ENCODE measurements around the gene ASCC3.

Gene ASCC3

DNA sequence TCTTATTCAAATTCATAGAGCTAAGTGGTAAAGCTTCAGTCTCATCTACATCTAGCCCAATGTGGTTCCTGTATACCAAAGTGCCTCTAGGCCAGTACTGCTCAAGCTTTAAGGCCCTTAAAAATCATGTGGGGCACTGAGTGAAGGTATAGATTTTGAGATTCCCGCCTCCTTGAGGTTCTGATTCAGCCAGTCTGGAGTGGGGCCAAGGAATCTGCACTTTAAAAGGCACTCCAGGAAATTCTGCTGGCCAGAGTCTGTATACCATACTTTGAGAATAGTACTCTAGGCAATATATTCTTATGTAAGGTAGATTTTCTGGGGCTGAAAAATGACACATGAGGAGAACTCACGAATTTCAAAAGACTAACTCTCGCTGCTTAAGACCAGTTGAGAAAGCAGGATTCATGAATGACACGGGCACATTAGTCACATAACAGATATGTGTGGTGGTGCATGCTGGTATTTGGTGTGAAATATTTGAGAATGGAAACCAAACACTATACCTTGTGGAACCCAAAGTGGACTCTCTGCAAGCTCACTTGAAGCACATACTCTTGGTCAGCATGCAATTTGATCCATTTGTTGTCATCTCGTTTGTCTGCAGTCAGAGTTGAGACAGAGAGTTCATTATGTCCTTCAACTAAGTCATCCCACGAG, 368.8 kb downstream of the ASCC3 start:
- in situ Hi-C loops (cut with MboI; ENCODE audit: low sequenced_read_pairs), result no loop called here

DNA sequence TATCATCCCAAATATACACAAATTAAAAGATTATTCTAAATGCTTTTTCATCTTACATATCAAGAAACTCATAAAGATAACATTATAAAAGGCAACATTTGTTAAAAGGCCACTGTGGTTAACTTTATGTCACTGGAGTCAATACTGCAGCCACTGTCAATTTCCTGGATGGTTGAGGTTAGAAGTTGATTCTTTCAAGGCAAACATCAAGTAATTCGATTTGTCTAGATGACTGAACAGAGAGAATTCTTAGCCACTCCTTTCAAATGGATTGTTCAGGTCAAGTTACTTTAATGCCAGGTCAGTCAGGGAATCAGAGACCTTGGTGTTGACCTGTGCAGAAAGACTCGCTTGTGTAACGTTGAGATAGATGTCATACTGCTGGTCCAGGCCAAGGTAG, 372.0 kb downstream of the ASCC3 start:
- in situ Hi-C loops (cut with MboI; ENCODE audit: low sequenced_read_pairs), result no loop called here

DNA sequence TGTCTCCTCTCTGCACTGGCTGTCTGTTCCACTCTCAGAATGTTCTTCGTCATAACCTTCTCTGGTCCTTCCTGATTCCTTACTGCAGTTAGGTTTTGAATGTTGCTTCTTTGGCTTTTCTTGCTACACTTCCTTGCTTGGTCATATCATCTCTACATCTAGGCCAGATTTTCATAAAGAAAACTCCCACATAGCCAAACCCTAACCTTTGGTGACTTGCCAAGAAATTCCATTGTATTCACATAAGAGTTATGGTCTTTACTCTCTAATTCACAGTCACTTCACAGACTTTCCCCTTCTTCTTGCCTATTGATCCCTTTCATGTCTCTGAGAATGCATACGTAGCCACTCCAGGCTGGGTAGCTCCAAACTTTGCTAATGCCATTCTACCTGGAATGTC, 374.5 kb downstream of the ASCC3 start:
- in situ Hi-C loops (cut with MboI; ENCODE audit: low sequenced_read_pairs), result no loop called here

DNA sequence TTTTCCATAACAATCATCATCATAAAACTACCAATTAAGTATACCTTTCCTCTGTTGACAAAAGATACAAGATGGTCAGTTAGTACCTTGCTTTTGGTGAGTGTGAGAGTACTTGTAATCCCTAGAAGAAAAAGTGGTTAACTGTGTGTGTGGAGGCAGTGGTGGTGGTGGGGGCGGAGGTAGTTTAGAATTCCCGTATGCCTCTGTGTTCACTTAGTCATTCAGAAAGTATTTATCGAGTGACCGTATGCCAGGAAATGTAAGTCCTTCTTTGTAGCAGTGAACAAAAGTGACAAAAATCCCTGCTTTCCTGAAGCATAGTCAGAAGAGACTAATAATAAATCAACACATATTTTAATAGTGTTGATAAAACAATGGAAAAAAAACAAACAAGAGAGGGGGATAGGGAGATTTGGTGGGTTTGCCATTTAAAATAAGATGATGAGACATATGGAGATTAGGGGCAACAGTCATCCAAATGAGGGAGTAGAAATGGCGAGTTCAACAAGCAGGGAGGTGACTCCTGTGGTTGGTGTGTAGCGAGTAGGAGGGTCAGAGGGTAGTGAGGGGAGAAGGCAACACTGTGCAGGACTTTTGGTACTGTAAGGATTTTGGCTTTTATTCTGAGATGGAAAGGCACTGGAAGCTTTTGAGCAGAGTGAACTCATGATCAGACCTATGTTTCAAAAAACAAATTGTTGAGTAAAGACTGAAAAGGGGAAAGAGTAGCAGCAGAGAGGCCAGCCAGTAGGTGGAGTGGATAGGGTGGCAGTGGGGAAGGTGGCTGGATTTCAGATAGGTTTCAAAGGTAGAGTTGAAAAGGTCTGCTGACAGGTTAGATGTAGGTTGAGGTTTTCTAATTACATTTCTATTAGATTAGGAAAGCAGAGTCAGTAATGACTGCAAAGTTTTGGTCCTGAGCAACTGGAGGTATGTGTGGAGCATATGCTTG, 376.1 kb downstream of the ASCC3 start:
- in situ Hi-C loops (cut with MboI; ENCODE audit: low sequenced_read_pairs), result no loop called here

DNA sequence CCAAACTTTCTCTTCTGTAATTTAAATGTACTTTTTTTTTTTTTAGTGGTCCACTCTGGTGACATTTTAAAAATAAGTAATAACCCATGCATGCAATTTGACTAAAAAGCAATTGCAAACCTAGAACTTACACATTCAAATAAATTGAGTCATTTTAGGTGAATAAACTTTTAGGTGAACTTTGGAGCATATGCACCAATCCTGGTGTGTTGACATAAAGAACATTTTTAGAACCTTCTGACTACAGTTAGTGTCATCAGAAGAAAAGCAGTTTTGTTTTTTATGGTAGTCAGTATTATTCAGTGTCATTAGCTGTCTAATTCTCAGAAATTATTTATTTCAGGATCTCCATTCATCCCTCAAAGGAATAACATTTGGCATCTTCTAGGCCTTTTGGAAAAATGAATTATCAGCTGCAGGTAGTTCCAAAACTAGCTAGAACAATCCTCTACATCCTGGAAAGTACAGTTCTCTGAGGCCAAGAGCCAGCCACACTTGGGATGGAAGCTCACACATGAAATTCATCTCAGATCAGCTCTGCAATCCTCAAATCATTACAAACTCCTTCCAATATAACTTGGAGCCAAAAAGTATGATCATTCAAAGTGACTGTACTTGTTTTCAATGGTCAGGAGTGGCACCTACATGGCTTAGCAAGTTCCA, 378.0 kb downstream of the ASCC3 start:
- in situ Hi-C loops (cut with MboI; ENCODE audit: low sequenced_read_pairs), result no loop called here

DNA sequence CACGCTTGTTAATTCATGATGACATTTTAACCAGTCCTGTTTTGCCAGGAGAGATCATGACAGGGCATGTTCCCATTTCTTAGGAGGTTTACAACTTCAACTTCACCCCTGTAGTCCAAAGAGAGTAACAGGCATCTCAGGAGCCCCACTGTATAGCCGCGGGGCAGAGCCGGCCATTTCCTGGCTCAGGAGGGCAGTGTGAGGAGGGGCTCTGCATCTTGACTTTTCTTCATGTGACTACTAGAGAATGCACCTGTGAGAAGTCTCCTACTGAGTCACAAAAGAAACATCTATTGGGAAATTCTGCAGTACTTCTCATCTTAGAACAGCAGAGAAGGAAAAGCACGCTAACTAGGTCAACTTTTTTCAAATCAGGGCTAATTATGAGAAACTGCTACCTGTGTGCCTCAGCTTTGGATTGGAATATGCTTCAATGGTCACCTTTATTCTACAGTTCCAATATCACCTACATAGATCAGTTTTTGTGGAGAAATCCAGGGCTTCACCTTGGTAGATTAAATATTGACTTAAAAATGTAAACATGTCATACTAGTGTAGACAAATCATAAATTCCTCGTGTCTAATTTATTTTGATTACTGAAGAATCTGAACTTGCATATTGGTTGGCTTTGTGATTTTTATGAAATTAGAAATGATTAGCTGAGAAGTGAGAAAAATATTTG, 387.8 kb downstream of the ASCC3 start:
- in situ Hi-C loops (cut with MboI; ENCODE audit: low sequenced_read_pairs), result no loop called here

DNA sequence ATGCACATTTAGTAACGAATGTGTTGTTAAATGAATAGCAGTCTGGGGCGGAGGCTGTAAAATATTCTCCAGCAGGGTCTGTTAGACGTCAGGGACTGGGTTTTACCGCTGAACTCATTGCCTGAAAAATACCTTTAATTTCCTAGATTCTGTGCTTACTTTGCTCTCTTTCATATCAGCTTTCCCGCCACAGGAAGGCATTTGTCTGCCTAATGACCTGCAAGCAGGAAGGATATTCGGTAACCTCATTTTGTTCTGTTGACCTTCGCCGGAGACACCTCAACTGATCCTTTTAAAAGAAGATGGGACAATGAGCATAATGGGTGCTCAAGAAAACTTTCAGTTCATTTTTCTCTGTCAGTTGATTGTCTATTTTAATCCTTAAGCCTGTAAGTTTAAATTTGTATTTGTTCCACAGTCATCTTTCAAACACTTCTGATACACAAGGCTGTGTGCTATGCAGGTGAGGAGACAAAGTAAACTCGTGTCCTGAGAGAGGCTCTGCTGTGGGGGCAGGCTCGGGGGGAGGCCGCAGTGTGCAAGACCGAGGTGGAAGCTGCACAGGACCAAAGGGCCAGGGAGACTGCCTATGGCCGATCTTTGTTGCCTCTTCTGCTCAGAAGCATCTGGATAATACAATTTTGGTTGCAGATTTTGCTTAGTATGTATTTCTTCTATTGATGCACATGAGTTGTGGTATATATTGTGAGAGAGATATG, 389.0 kb downstream of the ASCC3 start:
- in situ Hi-C loops (cut with MboI; ENCODE audit: low sequenced_read_pairs), result no loop called here

DNA sequence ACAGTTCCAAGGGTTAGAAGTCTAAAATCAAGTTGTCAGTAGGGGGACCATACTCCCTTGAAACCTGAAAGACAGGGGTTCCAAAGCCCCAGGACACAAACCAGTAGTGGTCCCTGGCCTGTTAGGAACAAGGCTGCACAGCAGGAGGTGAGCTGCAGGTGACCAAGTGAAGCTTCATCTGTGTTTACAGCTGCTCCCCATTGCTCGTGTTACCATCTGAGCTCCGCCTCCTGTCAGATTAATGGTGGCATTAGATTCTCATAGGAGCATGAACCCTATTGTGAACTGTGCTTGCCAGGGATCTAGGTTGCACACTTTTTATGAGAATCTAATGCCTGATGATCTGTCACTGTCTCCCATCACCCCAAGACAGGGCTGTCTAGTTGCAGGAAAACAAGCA, 391.1 kb downstream of the ASCC3 start:
- in situ Hi-C loops (cut with MboI; ENCODE audit: low sequenced_read_pairs), result no loop called here

DNA sequence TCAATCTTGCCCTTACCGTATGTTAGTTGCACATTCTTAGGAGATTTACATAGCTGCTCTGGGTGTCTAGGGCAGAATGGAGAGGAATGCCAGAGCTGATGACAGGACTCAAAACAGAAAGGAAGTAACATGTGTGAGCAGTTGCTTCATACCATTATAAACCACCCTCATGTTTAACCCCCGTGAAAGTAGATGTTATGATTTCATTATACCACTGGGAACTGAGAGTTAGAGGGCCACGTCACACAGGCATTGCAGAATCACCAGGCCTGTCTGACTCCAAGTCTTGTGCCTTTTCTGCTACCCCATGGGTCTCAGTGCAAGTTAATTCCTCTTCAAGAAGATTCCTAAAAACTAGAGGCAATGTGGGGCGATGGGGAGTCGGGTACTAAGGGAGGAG, 392.9 kb downstream of the ASCC3 start:
- in situ Hi-C loops (cut with MboI; ENCODE audit: low sequenced_read_pairs), result no loop called here

DNA sequence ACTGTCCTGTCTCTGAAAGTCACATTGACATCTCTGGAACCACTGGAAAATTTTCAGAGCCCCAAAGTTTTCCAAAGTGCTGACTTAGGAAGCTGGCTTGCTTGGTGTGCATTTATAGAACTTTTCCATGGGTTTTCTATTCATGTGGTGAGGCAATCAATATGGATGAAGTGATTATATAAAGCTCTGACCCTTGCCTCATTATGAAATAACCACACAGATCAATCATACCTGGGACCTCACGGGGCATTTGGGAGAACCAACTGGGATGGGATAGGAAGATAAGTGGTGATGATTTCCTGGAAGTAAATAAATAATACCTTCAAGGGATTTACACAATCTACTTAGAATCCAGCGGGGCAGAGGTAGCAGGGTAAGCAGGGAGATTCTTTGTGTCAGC, 393.5 kb downstream of the ASCC3 start:
- in situ Hi-C loops (cut with MboI; ENCODE audit: low sequenced_read_pairs), result no loop called here

DNA sequence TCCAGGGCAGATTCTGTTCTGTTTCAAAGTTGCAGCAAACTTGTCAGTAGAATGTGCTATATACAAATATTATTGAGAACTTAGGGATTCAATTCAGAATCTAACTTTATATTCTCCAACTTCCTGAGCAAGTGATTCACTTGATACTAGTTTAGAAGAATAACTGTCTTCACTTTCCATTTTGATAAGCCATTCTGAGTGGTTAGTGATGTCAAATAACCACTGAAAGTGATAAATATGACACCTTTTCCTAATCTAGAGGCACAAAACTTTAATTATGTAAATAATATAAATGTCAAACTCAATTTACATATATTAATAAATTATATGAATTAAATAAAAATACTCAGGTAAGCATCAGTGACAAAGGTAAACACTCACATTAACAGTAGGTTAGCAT, 395.9 kb downstream of the ASCC3 start:
- in situ Hi-C loops (cut with MboI; ENCODE audit: low sequenced_read_pairs), result no loop called here

DNA sequence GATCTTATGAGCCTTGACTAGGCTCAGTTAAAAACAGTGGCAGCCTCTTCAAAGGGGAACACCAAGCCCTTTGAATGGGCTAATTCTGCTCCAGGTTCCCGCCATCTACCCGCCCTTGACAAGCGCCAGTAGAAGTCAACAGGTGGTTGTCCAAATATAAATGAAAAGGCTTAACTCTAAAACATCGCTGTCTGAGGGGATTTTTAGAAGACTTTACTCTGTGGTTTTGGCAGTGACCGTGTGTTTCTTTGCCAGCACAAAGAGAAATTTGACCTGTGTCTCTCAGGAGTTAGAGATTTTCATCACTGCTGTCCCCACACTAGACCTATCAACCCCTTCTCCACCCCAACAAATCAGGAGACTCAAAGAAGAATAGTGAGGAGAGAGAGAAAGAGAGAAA, 396.7 kb downstream of the ASCC3 start:
- in situ Hi-C loops (cut with MboI; ENCODE audit: low sequenced_read_pairs), result no loop called here

DNA sequence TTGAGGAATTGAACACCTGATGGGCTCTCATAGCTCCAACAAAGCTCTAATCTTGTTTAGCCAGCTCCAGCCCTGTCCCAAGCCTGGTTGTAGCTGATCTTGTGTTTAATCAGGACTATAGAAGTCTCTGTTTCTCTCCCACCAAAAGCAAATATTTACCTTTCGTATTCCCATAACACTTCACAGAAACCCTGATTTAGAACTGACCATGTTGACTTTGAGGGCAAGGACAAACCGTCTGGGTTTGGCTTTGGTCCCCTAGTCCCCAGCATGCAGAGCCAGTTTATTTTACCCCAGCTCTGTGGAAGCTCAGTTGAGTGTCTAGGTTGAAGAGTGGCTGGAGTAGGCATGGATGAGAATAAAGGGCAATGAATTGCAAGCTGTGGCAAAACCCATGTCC, 398.4 kb downstream of the ASCC3 start:
- in situ Hi-C loops (cut with MboI; ENCODE audit: low sequenced_read_pairs), result no loop called here

DNA sequence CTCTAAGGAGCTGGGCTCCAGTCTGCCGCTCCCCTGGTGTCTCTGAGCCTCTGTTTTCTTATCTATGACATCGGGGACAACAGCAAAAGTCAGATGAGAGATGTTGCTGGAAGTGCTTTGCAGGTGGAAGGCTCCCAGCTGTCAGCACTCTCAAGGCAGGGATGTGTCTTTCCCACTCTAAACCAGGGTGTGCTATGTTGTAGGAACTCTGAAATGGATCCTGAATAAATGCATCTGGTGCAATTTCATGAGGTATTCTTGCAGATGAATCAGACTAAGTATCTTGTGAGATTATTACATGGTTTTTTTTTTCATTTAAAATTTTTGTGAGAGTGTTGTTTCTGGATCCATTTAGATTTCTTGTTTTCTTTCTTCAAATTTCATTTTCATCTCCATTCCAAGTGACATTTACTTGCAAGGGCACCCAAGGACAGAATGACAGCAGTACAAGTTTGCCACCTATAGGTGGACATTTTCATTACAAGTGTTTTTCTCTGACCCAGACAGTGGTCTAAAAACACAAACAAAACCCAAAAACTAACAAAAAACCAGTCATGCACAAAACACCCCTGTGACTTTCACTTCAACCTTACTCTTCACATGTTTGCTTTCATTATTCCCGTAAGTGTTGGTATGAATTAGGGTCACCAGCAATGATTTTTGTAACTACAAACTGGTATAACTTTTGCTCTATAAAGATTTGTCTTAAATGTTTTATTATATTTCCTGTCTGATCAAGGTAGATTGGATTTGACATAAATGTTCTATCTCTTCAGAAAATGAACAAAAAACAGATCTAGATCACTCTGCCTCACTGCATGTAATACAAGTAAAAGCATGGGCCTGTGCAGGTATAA, 401.7 kb downstream of the ASCC3 start:
- in situ Hi-C loops (cut with MboI; ENCODE audit: low sequenced_read_pairs), result no loop called here

DNA sequence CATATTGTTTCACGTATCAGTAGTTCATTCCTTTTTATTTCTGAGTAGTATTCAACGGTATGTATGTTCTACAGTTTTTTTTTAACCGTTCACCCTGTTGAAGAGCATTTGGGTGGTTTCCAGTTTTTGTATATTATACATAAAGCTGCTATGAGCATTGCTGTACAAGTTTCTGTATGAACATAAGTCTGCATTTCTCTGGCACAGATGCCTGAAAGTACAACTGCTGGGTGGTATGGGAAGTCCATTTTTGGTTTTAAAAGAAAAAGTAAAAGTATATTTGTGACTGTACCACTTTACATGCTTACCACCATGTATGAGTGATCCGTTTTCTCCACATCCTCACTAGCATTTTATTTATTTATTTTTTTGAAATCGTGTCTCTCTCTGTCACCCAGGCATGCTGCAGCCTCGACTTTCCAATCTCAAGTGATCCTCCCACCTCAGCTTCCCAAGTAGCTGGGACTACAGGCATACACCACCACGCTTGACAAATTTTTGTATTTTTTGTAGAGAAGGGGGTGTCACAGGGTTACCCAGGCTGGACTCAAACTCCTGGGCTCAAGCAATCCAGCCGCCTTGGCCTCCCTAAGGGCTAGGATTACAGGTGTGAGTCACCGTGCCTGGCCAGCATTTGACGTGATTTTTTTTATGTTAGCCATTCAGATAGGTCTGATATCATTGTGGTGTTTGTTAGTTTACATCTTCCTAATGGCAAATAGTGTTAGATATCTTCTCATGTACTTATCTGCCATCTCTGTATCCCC, 405.4 kb downstream of the ASCC3 start:
- in situ Hi-C loops (cut with MboI; ENCODE audit: low sequenced_read_pairs), result no loop called here

DNA sequence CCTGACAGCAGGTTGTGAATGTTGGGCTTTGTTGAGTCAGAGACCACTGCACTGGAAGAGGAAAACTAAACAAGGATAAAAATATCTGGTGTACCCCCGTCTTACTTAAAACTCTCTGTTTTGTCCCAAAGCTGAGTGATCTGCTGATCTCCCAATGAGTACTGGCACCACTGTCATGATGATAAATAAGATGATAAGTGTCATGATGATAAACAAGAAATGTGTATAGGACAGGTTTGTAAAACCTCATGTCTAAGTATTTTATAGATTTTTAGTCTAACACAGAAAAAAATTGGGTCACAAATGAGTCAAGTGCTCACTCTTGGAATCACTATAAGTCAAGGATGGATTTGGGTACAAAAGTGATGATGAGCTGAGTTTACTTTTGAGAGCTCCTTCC, 407.9 kb downstream of the ASCC3 start:
- in situ Hi-C loops (cut with MboI; ENCODE audit: low sequenced_read_pairs), result no loop called here

DNA sequence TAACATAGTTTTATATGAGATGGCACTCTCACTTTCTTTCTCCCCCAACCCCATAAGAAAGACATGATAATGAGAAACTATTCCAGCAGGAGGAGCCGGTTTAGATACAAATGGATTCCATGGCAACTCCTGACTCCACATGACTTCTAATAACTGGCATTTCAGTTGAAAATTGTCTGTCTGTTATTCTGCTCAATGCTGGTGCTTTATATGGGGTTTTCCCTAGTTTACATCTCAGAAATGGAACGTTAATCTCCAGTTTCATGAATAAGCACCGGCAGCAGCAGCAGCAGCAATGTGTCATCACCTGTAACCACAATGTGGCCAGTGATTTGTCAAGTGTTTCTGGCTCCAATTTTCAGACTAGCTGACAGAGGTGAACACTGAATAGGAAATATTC, 408.5 kb downstream of the ASCC3 start:
- in situ Hi-C loops (cut with MboI; ENCODE audit: low sequenced_read_pairs), result no loop called here

DNA sequence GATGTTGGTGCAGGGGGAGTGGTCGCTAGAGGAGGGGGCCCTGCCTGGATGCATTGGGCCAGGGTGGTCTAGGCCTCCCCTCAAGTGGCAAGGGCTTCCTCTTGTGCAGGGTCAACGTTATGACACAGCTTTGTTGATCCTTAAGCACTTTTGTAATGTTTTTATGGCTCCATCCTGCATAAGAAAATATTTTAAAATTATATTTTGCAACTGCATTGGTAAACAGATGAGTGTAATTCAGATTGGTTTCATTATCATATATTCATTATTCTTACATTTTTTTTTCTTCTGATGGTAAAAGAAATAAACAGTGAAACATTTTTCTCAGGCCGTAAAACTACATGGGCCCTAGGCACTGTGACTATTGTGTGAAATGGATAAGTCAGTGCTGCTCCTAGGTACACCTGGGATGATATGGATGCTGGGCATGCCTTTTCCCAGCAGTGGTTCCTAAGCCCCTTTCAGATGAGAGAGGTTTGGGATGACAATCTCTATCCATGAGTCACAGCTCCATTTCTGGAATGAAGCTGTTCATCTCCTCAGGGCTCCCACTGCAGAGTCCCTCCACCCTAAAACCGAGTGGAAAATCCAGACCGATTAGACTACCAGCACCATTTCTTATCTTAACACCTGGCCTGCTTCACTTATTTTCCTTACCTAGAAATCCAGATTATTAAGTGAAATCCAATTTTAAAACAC, 410.6 kb downstream of the ASCC3 start:
- in situ Hi-C loops (cut with MboI; ENCODE audit: low sequenced_read_pairs), result no loop called here

Measured in HL-60/S4 treated with phorbol 12-myristate 13-acetate at 8.2 ng/mL for 4 days and 3 days (cell line).